T-cell (primary cell): ENCODE measurements around the gene LTB4R2. TPM values are rescaled to one million over a fixed set of nuclear protein-coding genes. Genes with fewer than 3 reads are reported as not detected.
A peak's percentile ranks its signal among the peaks of the same experiment; 100 is the strongest.

ENCODE experiments used
- ATAC-seq, 4 experiments: fragments of 200-7000 bp in 3 of 4; fragments of 150-1000 bp in 1 of 4; cut with Tn5 transposase; replicated peaks in 1 of 4; 1 replicate in 3 of 4; 2 replicates in 1 of 4; pipeline ENCODE4 v1.10.0; 2021; ENCODE audit warnings: moderate library complexity in 3 of 4, mild to moderate bottlenecking in 2 of 4, moderate number of reproducible peaks in 1 of 4
- CTCF ChIA-PET, 2 donors: fragments of 300-600 bp; sonication (Branson Sonifier 250); formaldehyde crosslinking; loops; one replicate each; lab custom pipeline; 2022; ENCODE audit warnings: antibody characterized with exemption in 2 of 2; lab: Charles Lee
- POLR2A ChIA-PET, 2 donors: fragments of 300-600 bp; sonication (Branson Sonifier 250); formaldehyde crosslinking; loops; one replicate each; lab custom pipeline; 2022; ENCODE audit warnings: antibody characterized with exemption in 2 of 2; lab: Charles Lee
- DNase-seq, 35 experiments: peaks; one replicate each; pipeline versions ENCODE4 v3.0.0 to v3.0.0-alpha.2; 2013 to 2023
- H3K27ac ChIP-seq: one replicate; pipeline ENCODE4 v1.5.1; 2013; ENCODE audit warnings: low read length
- H3K27me3 ChIP-seq, 2 experiments: replicated peaks in 1 of 2; 1 replicate in 1 of 2; 2 replicates in 1 of 2; pipeline versions ENCODE4 v1.6.1 to v1.7.0; 2013; ENCODE audit warnings: low read length in 1 of 2, mixed read lengths in 1 of 2; ENCODE audit not compliant: control insufficient read depth in 2 of 2, insufficient read depth in 2 of 2; ENCODE audit errors: extremely low read depth in 1 of 2
- H3K36me3 ChIP-seq, 2 donors: 1 replicate in 1 of 2; 2 replicates in 1 of 2; pipeline versions ENCODE4 v1.6.1 to v1.7.0; 2013; ENCODE audit warnings: low read length in 1 of 2; ENCODE audit not compliant: control insufficient read depth in 2 of 2, insufficient read depth in 1 of 2; ENCODE audit errors: extremely low read depth in 1 of 2
- H3K4me1 ChIP-seq, 2 experiments: 1 replicate in 1 of 2; 2 replicates in 1 of 2; pipeline versions ENCODE4 v1.6.1 to v1.7.0; 2013; ENCODE audit warnings: low read length in 2 of 2, mixed read lengths in 1 of 2; ENCODE audit not compliant: insufficient read depth in 2 of 2, control insufficient read depth in 1 of 2; ENCODE audit errors: extremely low read depth in 1 of 2
- H3K4me3 ChIP-seq, 2 donors: 1 replicate in 1 of 2; 2 replicates in 1 of 2; pipeline versions ENCODE4 v1.5.1 to v1.7.0; 2013; ENCODE audit warnings: mild to moderate bottlenecking in 2 of 2, low read length in 1 of 2, moderate library complexity in 1 of 2; ENCODE audit not compliant: control insufficient read depth in 1 of 2; ENCODE audit errors: extremely low read depth in 1 of 2
- H3K9me3 ChIP-seq: 2 replicates; pipeline ENCODE4 v1.7.0; 2013
- H3K27ac Mint-ChIP-seq, 2 donors: one replicate each; pipeline ENCODE4 v1.8.0; 2020 to 2021; ENCODE audit warnings: mild to moderate bottlenecking in 2 of 2, mixed read lengths in 2 of 2
- H3K27me3 Mint-ChIP-seq, 2 donors: one replicate each; pipeline ENCODE4 v1.8.0; 2021 to 2022; ENCODE audit warnings: mixed read lengths in 2 of 2
- H3K36me3 Mint-ChIP-seq: one replicate; pipeline ENCODE4 v1.8.0; 2021; ENCODE audit warnings: mixed read lengths
- H3K4me1 Mint-ChIP-seq, 3 donors: one replicate each; pipeline ENCODE4 v1.8.0; 2020 to 2022; ENCODE audit warnings: mixed read lengths in 3 of 3, mild to moderate bottlenecking in 1 of 3
- H3K4me3 Mint-ChIP-seq, 3 donors: one replicate each; pipeline ENCODE4 v1.8.0; 2020 to 2022; ENCODE audit warnings: mild to moderate bottlenecking in 3 of 3, mixed read lengths in 3 of 3, moderate library complexity in 3 of 3
- H3K9me3 Mint-ChIP-seq, 3 donors: one replicate each; pipeline ENCODE4 v1.8.0; 2020 to 2022; ENCODE audit warnings: mixed read lengths in 3 of 3
- WGBS: methylation state at CpG from one replicate; pipeline ENCODE4 v1.1.5; 2013; ENCODE audit warnings: missing lambda C conversion rate; ENCODE audit not compliant: insufficient coverage; 5-methylcytosine and 5-hydroxymethylcytosine counted together
- total RNA-seq, 35 experiments: library from RNA in 6 of 35; stranded (reverse) in 6 of 35; fragments of 120-200 nt in 1 of 35; gene quantifications; one replicate each; pipeline versions ENCODE4 v1.2.1 to v1.2.4 and lab custom pipeline; 2013 to 2026

Gene LTB4R2, protein sequence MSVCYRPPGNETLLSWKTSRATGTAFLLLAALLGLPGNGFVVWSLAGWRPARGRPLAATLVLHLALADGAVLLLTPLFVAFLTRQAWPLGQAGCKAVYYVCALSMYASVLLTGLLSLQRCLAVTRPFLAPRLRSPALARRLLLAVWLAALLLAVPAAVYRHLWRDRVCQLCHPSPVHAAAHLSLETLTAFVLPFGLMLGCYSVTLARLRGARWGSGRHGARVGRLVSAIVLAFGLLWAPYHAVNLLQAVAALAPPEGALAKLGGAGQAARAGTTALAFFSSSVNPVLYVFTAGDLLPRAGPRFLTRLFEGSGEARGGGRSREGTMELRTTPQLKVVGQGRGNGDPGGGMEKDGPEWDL
- total RNA-seq (10 to 100 TPM; 18.6 to 25.2 (median 20.3) TPM), total RNA-seq (lab: John Stamatoyannopoulos, UW) (3.4 to 13.9 (median 7.1) reads per million in 29 experiments)
- 12.0 TPM for total RNA-seq (2013)

GRCh38 chr14:24309538-24310264 is at the start of gene LTB4R2:
Gene LTB4R2, plus strand, starts transcription at chr14:24310140. Its CDS starts 525 bp downstream, at chr14:24310665.
- Histone ChIP-seq H3K36me3 (peaks cover 10 to 30% of the 10 kb centered on the region in 2 donors), H3K27ac (peak within 1 kb of the TSS; percentile 76), H3K4me1 (peaks cover 38 to 66% of the 10 kb centered on the region in 2 experiments), H3K4me3 (peak within 1 kb of the TSS; percentile 61 to 64), H3K27me3 (no peaks in the 10 kb centered on the region), H3K9me3 (no peaks in the 10 kb centered on the region)
- CTCF ChIA-PET = interaction anchor here (0.7 to 4.5 kb wide), 15 partner anchors 8 to 148 kb away, joined by 3 to 25 read pairs (median 7); partner anchors contain the start of genes IRF9 (in 1 of the 2), MDP1 (in 1 of the 2), RABGGTA (in 1 of the 2) and TINF2 (in 1 of the 2)
- ATAC-seq (no peak), DNase-seq (no peak)
- no peaks in the 10 kb centered on the region for H3K27me3 Mint-ChIP-seq
- 100% methylated on average over 2 of the region's 5 CpGs for WGBS
- POLR2A ChIA-PET = interaction anchor here in 1 of 2 donors (1.7 kb wide), 1 partner anchor 67 kb away, joined by 5 read pairs; the partner anchor contains the start of gene TINF2
- H3K4me3 Mint-ChIP-seq = peak within 1 kb of the TSS; percentile 74 to 83 (median 77)
- H3K9me3 Mint-ChIP-seq = no peaks in the 10 kb centered on the region
- H3K36me3 Mint-ChIP-seq = peaks cover 27% of the 10 kb centered on the region
- H3K27ac Mint-ChIP-seq = peak within 1 kb of the TSS; percentile 87 to 94
- peaks cover 59 to 66% (median 66%) of the 10 kb centered on the region in 3 donors for H3K4me1 Mint-ChIP-seq

GRCh38 chr14:24260780-24261157 is 49.2 kb upstream of the LTB4R2 start:
- POLR2A ChIA-PET = no interaction called here
- peaks cover 8 to 31% of the 10 kb centered on the region in 2 donors for H3K36me3 ChIP-seq
- CTCF ChIA-PET = no interaction called here

DNA sequence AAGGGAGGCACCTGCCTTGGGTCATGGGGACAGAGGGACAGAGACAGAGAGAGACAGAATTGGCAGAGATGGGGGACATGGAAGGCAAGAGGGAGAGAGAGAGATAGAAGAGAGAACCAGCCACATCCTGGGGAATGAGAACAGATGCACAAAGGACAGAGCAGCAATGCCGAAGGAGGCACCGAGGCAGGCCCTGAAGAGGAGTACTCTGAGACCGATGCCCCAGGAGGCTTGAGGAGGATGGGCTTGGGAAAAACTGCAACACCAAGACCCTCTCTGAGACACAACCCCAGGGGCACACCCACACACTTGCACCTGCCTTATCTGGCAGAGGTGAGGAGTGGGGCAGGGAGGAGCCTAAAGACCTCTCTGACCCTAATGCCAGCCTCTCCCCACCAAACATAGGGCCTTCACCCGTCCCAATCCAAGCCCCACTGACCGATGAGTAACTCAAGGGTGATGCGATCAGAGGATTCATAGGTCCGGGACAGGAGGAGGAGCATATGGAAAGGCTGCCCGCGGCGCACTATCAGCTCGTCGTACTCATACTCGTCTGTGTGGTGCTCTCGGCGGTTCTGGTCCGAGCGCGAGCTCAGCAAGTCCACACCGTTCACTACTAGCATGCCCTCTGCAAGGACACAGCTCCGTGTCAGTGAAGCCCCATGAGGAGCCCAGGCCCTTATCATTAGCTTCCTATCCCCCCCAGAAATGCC is 48.5 kb upstream of the LTB4R2 start:
- H3K4me3 ChIP-seq = no peak overlapping the region
- DNase-seq = no peak
- Mint-ChIP-seq H3K4me3 (no peak overlapping the region), H3K27ac (no peak overlapping the region), H3K36me3 (peaks cover 36% of the 10 kb centered on the region), H3K9me3 (no peaks in the 10 kb centered on the region), H3K4me1 (no peaks in the 10 kb centered on the region), H3K27me3 (no peaks in the 10 kb centered on the region)
- no peak for ATAC-seq
- H3K36me3 ChIP-seq = peaks cover 8 to 30% of the 10 kb centered on the region in 2 donors
- 95% methylated on average over 19 of the region's 20 CpGs for WGBS
- H3K9me3 ChIP-seq = no peaks in the 10 kb centered on the region
- ChIA-PET CTCF (no interaction called here), POLR2A (no interaction called here)
- H3K27me3 ChIP-seq = no peaks in the 10 kb centered on the region
- no peaks in the 10 kb centered on the region for H3K4me1 ChIP-seq
- no peak overlapping the region for H3K27ac ChIP-seq

More at GRCh38 chr14:24260780-24261157, 49.2 kb upstream of the LTB4R2 start:
- H3K4me1 Mint-ChIP-seq = no peaks in the 10 kb centered on the region
- H3K27me3 Mint-ChIP-seq = no peaks in the 10 kb centered on the region
- no peak for DNase-seq
- WGBS = 86% methylated on average over 2 of the region's 4 CpGs
- Histone ChIP-seq H3K4me1 (no peaks in the 10 kb centered on the region), H3K9me3 (no peaks in the 10 kb centered on the region), H3K27me3 (no peaks in the 10 kb centered on the region), H3K4me3 (no peak overlapping the region), H3K27ac (no peak overlapping the region)
- H3K27ac Mint-ChIP-seq = no peak overlapping the region
- no peak for ATAC-seq
- peaks cover 32% of the 10 kb centered on the region for H3K36me3 Mint-ChIP-seq
- H3K9me3 Mint-ChIP-seq = no peaks in the 10 kb centered on the region
- H3K4me3 Mint-ChIP-seq = no peak overlapping the region

GRCh38 chr14:24261969-24262327 is 48.0 kb upstream of the LTB4R2 start:
- ChIA-PET CTCF (no interaction called here), POLR2A (no interaction called here)
- DNase-seq (no peak), ATAC-seq (no peak)
- H3K27me3 ChIP-seq = no peaks in the 10 kb centered on the region
- Mint-ChIP-seq H3K27ac (no peak overlapping the region), H3K9me3 (no peaks in the 10 kb centered on the region), H3K4me1 (peaks cover 0 to 2% (median 0%) of the 10 kb centered on the region in 3 donors), H3K36me3 (peaks cover 36% of the 10 kb centered on the region), H3K4me3 (no peak overlapping the region), H3K27me3 (no peaks in the 10 kb centered on the region)
- WGBS = 95% methylated on average over 17 of the region's 19 CpGs
- peaks cover 8 to 29% of the 10 kb centered on the region in 2 donors for H3K36me3 ChIP-seq
- no peaks in the 10 kb centered on the region for H3K4me1 ChIP-seq
- no peak overlapping the region for H3K4me3 ChIP-seq
- H3K9me3 ChIP-seq = no peaks in the 10 kb centered on the region
- H3K27ac ChIP-seq = no peak overlapping the region

GRCh38 chr14:24262821-24263733 is 46.9 kb upstream of the LTB4R2 start, which contains the start of gene TGM1:
Gene TGM1, minus strand, starts transcription at chr14:24263177. Its CDS starts 825 bp downstream, at chr14:24262352.
- no peaks in the 10 kb centered on the region for H3K9me3 Mint-ChIP-seq
- H3K4me3 Mint-ChIP-seq = no peak within 1 kb of the TSS
- H3K27me3 ChIP-seq = no peaks in the 10 kb centered on the region
- POLR2A ChIA-PET = no interaction called here
- H3K36me3 ChIP-seq = peaks cover 8 to 36% of the 10 kb centered on the region in 2 donors
- H3K4me1 ChIP-seq = no peaks in the 10 kb centered on the region
- peaks cover 38% of the 10 kb centered on the region for H3K36me3 Mint-ChIP-seq
- H3K27me3 Mint-ChIP-seq = no peaks in the 10 kb centered on the region
- H3K27ac Mint-ChIP-seq = no peak within 1 kb of the TSS
- H3K9me3 ChIP-seq = no peaks in the 10 kb centered on the region
- 90% methylated on average over 13 of the region's 14 CpGs for WGBS
- H3K4me1 Mint-ChIP-seq = peaks cover 0 to 7% (median 0%) of the 10 kb centered on the region in 3 donors
- ATAC-seq (no peak), DNase-seq (no peak)
- CTCF ChIA-PET = no interaction called here
- H3K4me3 ChIP-seq = no peak within 1 kb of the TSS
- H3K27ac ChIP-seq = no peak within 1 kb of the TSS
